ENCODE measurements around the gene NT5M. TPM values are rescaled to one million over a fixed set of nuclear protein-coding genes. Genes with fewer than 3 reads are reported as not detected.

NT5M gene
- total and polyA plus RNA-seq, 9 of the 15 experiments (the other 6 are each of a cell fraction or from before 2014, with no cell fraction given) = 0.24 to 10.1 (median 3.4) TPM

DNA sequence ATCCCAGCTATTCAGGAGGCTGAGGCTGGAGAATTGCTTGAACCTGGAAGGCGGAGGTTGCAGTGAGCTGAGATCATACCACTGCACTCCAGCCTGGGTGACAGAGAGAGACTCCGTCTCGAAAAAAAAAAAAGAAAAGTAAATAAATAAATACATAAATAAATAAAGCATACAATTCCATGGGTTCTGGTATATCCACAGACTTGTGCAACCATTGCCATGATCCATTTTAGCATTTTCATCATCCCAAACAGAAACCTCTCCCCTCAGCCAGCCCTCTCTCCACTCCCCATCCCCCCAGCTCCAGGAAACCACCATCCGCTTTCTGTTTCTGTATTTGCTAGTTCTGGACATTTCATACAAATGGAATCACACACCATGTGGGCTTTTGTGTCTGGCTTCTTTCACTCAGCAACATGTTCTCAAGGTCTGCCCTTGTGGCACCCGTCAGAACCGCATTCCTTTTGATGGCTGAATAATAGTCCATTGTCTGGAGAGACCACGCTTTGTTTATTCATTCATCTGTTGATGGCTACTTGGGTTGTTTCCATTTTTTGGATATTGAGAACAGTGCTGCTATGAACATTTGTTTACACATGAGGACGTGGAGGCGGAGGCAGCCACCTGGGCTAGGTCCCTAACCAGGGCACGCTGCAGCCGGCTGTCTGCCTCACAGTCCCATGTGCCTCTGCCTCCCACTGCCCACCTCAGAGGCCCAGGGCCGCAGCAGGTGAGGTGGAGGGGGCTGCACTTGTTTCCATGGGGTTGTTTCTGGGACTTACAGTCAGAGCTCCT, 76.2 kb downstream of the NT5M start (continued):
- TF ChIP-seq ZNF589 (CRISPR knock-in tag; IDR thresholded peaks at IDR 0.05; ENCODE audit: low read depth) (no peak), MEF2A (IDR thresholded peaks at IDR 0.05; ENCODE audit: control insufficient read depth, low read depth, low read length) (no peak), MXI1 (IDR thresholded peaks at IDR 0.05; ENCODE audit: low read depth, low read length) (no peak), ZNF3 (CRISPR knock-in tag; IDR thresholded peaks at IDR 0.05) (no peak), HDAC6 (IDR thresholded peaks at IDR 0.05; ENCODE audit: low read depth, low read length) (no peak)

GRCh38 chr17:17380145-17380925, 77.2 kb downstream of the NT5M start:
- no peak for TF ChIP-seq ZNF146 (CRISPR knock-in tag; IDR thresholded peaks at IDR 0.05; ENCODE audit: unreplicated experiment)
- no peak for TF ChIP-seq CHD2 (IDR thresholded peaks at IDR 0.05; ENCODE audit: low read depth, low read length)
- TF ChIP-seq BDP1 (IDR thresholded peaks at IDR 0.05; ENCODE audit: insufficient read depth, insufficient read length) = no peak
- TF ChIP-seq CREB3L1 (IDR thresholded peaks at IDR 0.05; ENCODE audit: borderline replicate concordance, low read depth) = no peak
- no peak for TF ChIP-seq E2F6 (IDR thresholded peaks at IDR 0.05; ENCODE audit: borderline replicate concordance in 1 of 2, extremely low read depth in 1 of 2, insufficient read depth in 1 of 2, insufficient read length in 1 of 2, low read depth in 1 of 2, low read length in 1 of 2, poor library complexity in 1 of 2, severe bottlenecking in 1 of 2)
- Histone ChIP-seq H2AFZ (ENCODE audit: low read depth, low read length) (no peak overlapping the region), H3K9ac (ENCODE audit: insufficient read depth in 1 of 2, low read depth in 2 of 2, low read length in 2 of 2) (no peak overlapping the region), H4K20me1 (replicated peaks; ENCODE audit: control insufficient read depth, insufficient read depth, low read length) (no peaks in the 10 kb centered on the region), H3K4me3 (no peak overlapping the region), H3K9me1 (ENCODE audit: control insufficient read depth, insufficient read depth, low read length) (no peaks in the 10 kb centered on the region), H3K4me2 (ENCODE audit: insufficient read depth, low read length) (no peak overlapping the region), H3K27ac (ENCODE audit: extremely low read depth, low read depth, low read length) (no peak overlapping the region), H3K9me3 (replicated peaks; ENCODE audit: control insufficient read depth, insufficient read depth, low read depth, low read length) (no peaks in the 10 kb centered on the region), H3K4me1 (replicated peaks in 1 of 2; ENCODE audit: control insufficient read depth in 2 of 2, insufficient read depth in 2 of 2, low read length in 2 of 2) (no peaks in the 10 kb centered on the region; a peak in 1 of 5 replicates), H3K36me3 (ENCODE audit: control insufficient read depth, insufficient read depth, low read length) (no peaks in the 10 kb centered on the region), H3K27me3 (ENCODE audit: control insufficient read depth in 2 of 2, insufficient read depth in 2 of 2, low read length in 2 of 2) (peaks cover 18 to 57% of the 10 kb centered on the region in 2 experiments), H3K79me2 (ENCODE audit: control insufficient read depth, insufficient read depth, low read length) (no peaks in the 10 kb centered on the region)
- POLR2A ChIA-PET = interaction anchor here (0.6 kb wide), 1 partner anchor 30 kb away, joined by 3 read pairs; no protein-coding TSS in a partner anchor
- WGBS (ENCODE audit: insufficient coverage, low coverage, missing lambda C conversion rate) = 0% methylated on average over 10 of the region's 18 CpGs
- in situ Hi-C loops (cut with MboI) = no loop called here
- BruUV-seq (replicated peaks) = no TSS peak
- FAIRE-seq (no peak), DNase-seq (ENCODE audit: extremely low read depth in 1 of 4, low spot score in 3 of 4) (no peak), ATAC-seq (no peak)
- CTCF ChIA-PET (ENCODE audit: low intra/inter-chr PET ratio) = no interaction called here
- intact Hi-C loops (cut with micrococcal nuclease) = no loop called here

All from K562 (cell line).